Trophoblast cell (in vitro differentiated cells and primary cell): ENCODE results near the gene SPTB.
"Not testable (repeated sequence)": the region's sequence is repeated elsewhere in the genome, so short reads cannot be mapped to it uniquely, and the experiment has no call there.

Source experiments
- DNase-seq, 2 donors: peaks; one replicate each; pipeline ENCODE4 v3.0.0-alpha.2; 2016
- H2AFZ ChIP-seq: 2 replicates; pipeline ENCODE4 v1.6.1; 2013; ENCODE audit warnings: low read length, moderate library complexity, mild to moderate bottlenecking; ENCODE audit not compliant: insufficient read depth, poor library complexity
- H2AK5ac ChIP-seq: 2 replicates; pipeline ENCODE4 v1.6.1; 2013; ENCODE audit warnings: mild to moderate bottlenecking, low read length
- H2BK120ac ChIP-seq: 2 replicates; pipeline ENCODE4 v1.6.1; 2013; ENCODE audit warnings: low read length, mild to moderate bottlenecking, moderate library complexity; ENCODE audit not compliant: insufficient read depth, poor library complexity
- H2BK12ac ChIP-seq: 2 replicates; pipeline ENCODE4 v1.6.1; 2013; ENCODE audit warnings: mild to moderate bottlenecking, low read length, moderate library complexity
- H2BK5ac ChIP-seq: 2 replicates; pipeline ENCODE4 v1.6.1; 2013; ENCODE audit warnings: low read length, low read depth, moderate library complexity, mild to moderate bottlenecking; ENCODE audit not compliant: poor library complexity
- H3K14ac ChIP-seq: 2 replicates; pipeline ENCODE4 v1.6.1; 2013; ENCODE audit warnings: mild to moderate bottlenecking, low read length
- H3K18ac ChIP-seq: 2 replicates; pipeline ENCODE4 v1.6.1; 2013; ENCODE audit warnings: mild to moderate bottlenecking, low read length
- H3K23ac ChIP-seq: 2 replicates; pipeline ENCODE4 v1.6.1; 2013; ENCODE audit warnings: low read length
- H3K27ac ChIP-seq: 2 replicates; pipeline ENCODE4 v1.5.1; 2013; ENCODE audit warnings: low read depth, mild to moderate bottlenecking, inconsistent platforms, low read length, moderate library complexity
- H3K27me3 ChIP-seq: 2 replicates; pipeline ENCODE4 v1.6.1; 2013; ENCODE audit warnings: inconsistent platforms, mild to moderate bottlenecking, low read length, moderate library complexity; ENCODE audit not compliant: insufficient read depth
- H3K36me3 ChIP-seq, 2 experiments: 1 replicate in 1 of 2; 2 replicates in 1 of 2; pipeline ENCODE4 v1.6.1; 2013; ENCODE audit warnings: low read length in 2 of 2, mild to moderate bottlenecking in 2 of 2, moderate library complexity in 1 of 2; ENCODE audit not compliant: insufficient read depth in 2 of 2, control insufficient read depth in 1 of 2
- H3K4ac ChIP-seq: 2 replicates; pipeline ENCODE4 v1.6.1; 2013; ENCODE audit warnings: low read depth, mild to moderate bottlenecking, low read length, moderate library complexity
- H3K4me1 ChIP-seq, 2 experiments: 1 replicate in 1 of 2; 2 replicates in 1 of 2; pipeline ENCODE4 v1.6.1; 2013; ENCODE audit warnings: low read length in 2 of 2, mild to moderate bottlenecking in 2 of 2, moderate library complexity in 1 of 2; ENCODE audit not compliant: insufficient read depth in 2 of 2, control insufficient read depth in 1 of 2
- H3K4me2 ChIP-seq: 2 replicates; pipeline ENCODE4 v1.6.1; 2013; ENCODE audit warnings: inconsistent platforms, mild to moderate bottlenecking, low read length, moderate library complexity
- H3K4me3 ChIP-seq: 2 replicates; pipeline ENCODE4 v1.5.1; 2013; ENCODE audit warnings: mild to moderate bottlenecking, low read depth, low read length, inconsistent platforms
- H3K79me1 ChIP-seq: one replicate; pipeline ENCODE4 v1.6.1; 2013; ENCODE audit warnings: low read length
- H3K79me2 ChIP-seq: 2 replicates; pipeline ENCODE4 v1.6.1; 2013; ENCODE audit warnings: low read length, mild to moderate bottlenecking; ENCODE audit not compliant: control insufficient read depth, insufficient read depth, poor library complexity
- H3K9ac ChIP-seq: 2 replicates; pipeline ENCODE4 v1.6.1; 2013; ENCODE audit warnings: mild to moderate bottlenecking, low read length
- H3K9me3 ChIP-seq: 2 replicates; pipeline ENCODE4 v1.6.1; 2013; ENCODE audit warnings: low read depth, mild to moderate bottlenecking, control low read depth, inconsistent platforms, low read length; ENCODE audit not compliant: insufficient read depth
- H4K12ac ChIP-seq: 2 replicates; pipeline ENCODE4 v1.6.1; 2013; ENCODE audit warnings: low read depth, mild to moderate bottlenecking, low read length, moderate library complexity
- H4K8ac ChIP-seq: 2 replicates; pipeline ENCODE4 v1.6.1; 2013; ENCODE audit warnings: low read depth, mild to moderate bottlenecking, low read length, moderate library complexity
- H4K91ac ChIP-seq: one replicate; pipeline ENCODE4 v1.6.1; 2013; ENCODE audit warnings: low read depth, mild to moderate bottlenecking, low read length, moderate library complexity
- WGBS: extraction: QIAGEN DNeasy Blood & Tissue Kit; methylation state at CpG from one replicate; pipeline ENCODE4 v1.1.7; 2013; ENCODE audit warnings: missing lambda C conversion rate; ENCODE audit not compliant: insufficient read length, insufficient coverage; ENCODE audit errors: extremely low coverage; 5-methylcytosine and 5-hydroxymethylcytosine counted together

SPTB gene

DNA sequence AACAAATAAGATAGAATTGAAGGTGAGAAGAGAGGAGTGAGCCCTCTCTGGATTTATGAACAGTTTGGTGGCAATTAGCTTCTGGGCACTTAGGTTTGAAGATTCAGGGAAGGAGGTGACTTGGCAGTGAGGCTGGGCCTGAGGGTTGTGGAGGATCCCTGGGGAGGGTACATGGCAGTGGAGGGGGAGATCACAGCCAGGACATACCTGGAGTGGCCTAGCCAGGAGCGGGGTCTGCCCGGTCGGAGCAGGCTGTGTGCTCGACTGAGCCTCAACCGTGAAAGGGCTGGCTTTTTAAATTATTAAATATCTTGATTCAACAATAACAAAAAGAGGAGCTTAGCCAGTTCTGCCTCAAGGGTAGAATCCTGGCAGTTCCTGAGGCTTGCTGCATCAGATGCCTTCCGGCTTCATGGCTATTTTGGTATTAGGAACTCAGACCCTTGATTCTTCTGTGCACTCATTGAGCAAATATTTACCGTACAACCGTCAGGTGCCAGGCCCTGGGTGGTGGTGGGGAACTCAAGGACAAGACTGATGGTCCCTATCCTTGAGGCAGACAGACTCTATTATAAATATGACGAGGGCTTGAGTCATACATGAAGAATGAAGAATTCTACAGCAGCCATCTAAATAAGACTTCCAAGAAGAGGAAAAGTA, 73.4 kb downstream of the SPTB start:
- no peak overlapping the region for H3K4me2 ChIP-seq
- H3K18ac ChIP-seq = no peak overlapping the region
- no peak overlapping the region for H4K8ac ChIP-seq
- H3K27ac ChIP-seq = no peak overlapping the region
- H4K91ac ChIP-seq = no peak overlapping the region
- H3K36me3 ChIP-seq = no peaks in the 10 kb centered on the region
- no peaks in the 10 kb centered on the region for H3K79me1 ChIP-seq
- no peak overlapping the region for H2BK120ac ChIP-seq
- H3K79me2 ChIP-seq = no peaks in the 10 kb centered on the region
- H3K4me1 ChIP-seq = peaks cover 0 to 2% of the 10 kb centered on the region in 2 experiments
- H3K27me3 ChIP-seq = peaks cover 3% of the 10 kb centered on the region
- DNase-seq = peak in 1 of 2 donors; percentile 16
- no peak overlapping the region for H3K9ac ChIP-seq
- H2AFZ ChIP-seq = no peak overlapping the region
- H4K12ac ChIP-seq = no peak overlapping the region
- no peak overlapping the region for H3K4me3 ChIP-seq
- H2BK12ac ChIP-seq = no peak overlapping the region
- no peak overlapping the region for H2BK5ac ChIP-seq
- H3K9me3 ChIP-seq = no peaks in the 10 kb centered on the region
- no peak overlapping the region for H3K4ac ChIP-seq
- H2AK5ac ChIP-seq = no peak overlapping the region
- no CpG with 5 or more reads among the region's 9 CpGs for WGBS
- no peak overlapping the region for H3K23ac ChIP-seq
- H3K14ac ChIP-seq = no peak overlapping the region

DNA sequence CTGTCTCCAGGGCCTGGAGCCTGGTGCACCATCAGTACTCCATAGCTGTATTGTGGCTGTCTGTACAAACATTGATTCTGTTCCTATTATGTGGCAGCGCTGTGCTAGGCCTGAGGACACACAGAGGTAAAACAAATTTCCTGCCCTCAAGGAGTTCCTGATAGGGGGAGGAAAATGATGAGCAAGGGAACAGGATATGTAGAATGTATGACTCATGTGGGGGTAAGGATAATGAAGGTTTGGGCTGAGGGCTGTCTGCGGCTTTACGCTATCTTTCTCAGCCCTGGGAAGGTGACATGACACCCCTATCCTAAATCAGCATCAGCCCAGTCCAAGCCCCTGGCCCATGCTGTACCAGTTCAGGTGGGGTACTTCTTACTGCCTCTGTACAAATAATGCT, 74.1 kb downstream of the SPTB start:
- H3K4me2 ChIP-seq, H3K79me2 ChIP-seq, H2AK5ac ChIP-seq, H3K36me3 ChIP-seq, H3K9me3 ChIP-seq, H2BK5ac ChIP-seq, H3K27ac ChIP-seq, H2BK120ac ChIP-seq, H4K8ac ChIP-seq, H3K14ac ChIP-seq, H3K79me1 ChIP-seq, H3K4ac ChIP-seq, H3K4me1 ChIP-seq, H3K18ac ChIP-seq, H2AFZ ChIP-seq, H2BK12ac ChIP-seq, H4K12ac ChIP-seq, H3K23ac ChIP-seq, H3K9ac ChIP-seq, H4K91ac ChIP-seq, H3K4me3 ChIP-seq, H3K27me3 ChIP-seq: not testable (repeated sequence)
- DNase-seq = peak; percentile 13 to 18
- no CpG with 5 or more reads among the region's 3 CpGs for WGBS

- no peak overlapping the region for H3K23ac ChIP-seq
- WGBS = no CpG with 5 or more reads among the region's 12 CpGs
- no peak overlapping the region for H4K8ac ChIP-seq
- no peak overlapping the region for H2BK120ac ChIP-seq
- no peak overlapping the region for H4K91ac ChIP-seq
- H3K14ac ChIP-seq = no peak overlapping the region
- H3K79me1 ChIP-seq = no peaks in the 10 kb centered on the region
- H2BK5ac ChIP-seq = no peak overlapping the region
- no peak overlapping the region for H3K9ac ChIP-seq
- no peak overlapping the region for H2AFZ ChIP-seq
- H3K4me3 ChIP-seq = no peak overlapping the region
- peaks cover 3% of the 10 kb centered on the region for H3K27me3 ChIP-seq
- peaks cover 0 to 2% of the 10 kb centered on the region in 2 experiments for H3K4me1 ChIP-seq
- no peaks in the 10 kb centered on the region for H3K79me2 ChIP-seq
- no peak overlapping the region for H3K18ac ChIP-seq
- no peak overlapping the region for H2BK12ac ChIP-seq
- no peak overlapping the region for H2AK5ac ChIP-seq
- H3K27ac ChIP-seq = no peak overlapping the region
- H3K36me3 ChIP-seq = no peaks in the 10 kb centered on the region
- H3K4me2 ChIP-seq = no peak overlapping the region
- no peak for DNase-seq
- no peak overlapping the region for H4K12ac ChIP-seq
- H3K4ac ChIP-seq = no peak overlapping the region
- H3K9me3 ChIP-seq = no peaks in the 10 kb centered on the region
Measured at GRCh38 chr14:64804754-64805260, 74.9 kb downstream of the SPTB start.

DNA sequence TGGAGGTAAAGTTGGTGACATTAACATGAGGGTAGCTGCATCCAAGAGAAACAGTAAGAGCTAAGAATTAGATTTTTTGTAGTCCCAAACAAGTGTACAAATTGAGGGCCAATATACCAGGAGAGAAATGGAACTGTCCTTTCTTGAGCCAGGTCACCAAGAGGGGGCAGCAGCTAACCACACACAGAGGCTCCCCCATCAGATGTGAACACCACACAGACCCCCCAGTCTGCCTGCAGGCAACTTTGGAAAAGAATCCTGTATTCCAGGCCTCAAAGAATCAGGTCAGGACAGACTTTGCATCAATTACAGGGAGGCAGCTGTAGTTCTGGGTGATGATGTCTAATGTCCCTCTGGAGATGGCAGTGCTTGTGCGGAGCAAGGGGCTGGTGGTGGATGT, 77.9 kb downstream of the SPTB start:
- no peak overlapping the region for H2BK5ac ChIP-seq
- H3K4me2 ChIP-seq = no peak overlapping the region
- no peak overlapping the region for H3K9ac ChIP-seq
- no peak overlapping the region for H3K4me3 ChIP-seq
- no CpG with 5 or more reads among the region's 1 CpG for WGBS
- H3K23ac ChIP-seq = no peak overlapping the region
- H4K91ac ChIP-seq = no peak overlapping the region
- H3K27me3 ChIP-seq = peaks cover 3% of the 10 kb centered on the region
- no peak overlapping the region for H2AK5ac ChIP-seq
- H3K9me3 ChIP-seq = no peaks in the 10 kb centered on the region
- H3K36me3 ChIP-seq = no peaks in the 10 kb centered on the region
- peaks cover 0 to 2% of the 10 kb centered on the region in 2 experiments for H3K4me1 ChIP-seq
- no peak overlapping the region for H4K12ac ChIP-seq
- H2AFZ ChIP-seq = no peak overlapping the region
- H2BK12ac ChIP-seq = no peak overlapping the region
- H3K79me2 ChIP-seq = no peaks in the 10 kb centered on the region
- H4K8ac ChIP-seq = no peak overlapping the region
- no peak overlapping the region for H3K4ac ChIP-seq
- no peak overlapping the region for H3K18ac ChIP-seq
- H2BK120ac ChIP-seq = no peak overlapping the region
- H3K14ac ChIP-seq = no peak overlapping the region
- no peak for DNase-seq
- no peak overlapping the region for H3K27ac ChIP-seq
- no peaks in the 10 kb centered on the region for H3K79me1 ChIP-seq
